Vagina (tissue), 2 donors: ENCODE results near the gene TAOK3. TPM values are rescaled to one million over a fixed set of nuclear protein-coding genes. Genes with fewer than 3 reads are reported as not detected.

Source experiments
- DNase-seq, 2 donors: peaks; one replicate each; pipeline ENCODE4 v3.0.0-alpha.2; 2017; ENCODE audit errors: extremely low spot score in 2 of 2
- H3K27ac ChIP-seq: fragments of 200-600 bp; sonication (generic); one replicate; pipeline ENCODE4 v1.5.1; 2019
- H3K27me3 ChIP-seq: fragments of 200-600 bp; sonication (generic); one replicate; pipeline ENCODE4 v1.5.1; 2019
- H3K36me3 ChIP-seq, 2 donors: fragments of 200-600 bp; sonication (generic); one replicate each; pipeline ENCODE4 v1.5.1; 2017 to 2019
- H3K4me1 ChIP-seq: fragments of 200-600 bp; sonication (generic); one replicate; pipeline ENCODE4 v1.5.1; 2019
- H3K4me3 ChIP-seq, 2 donors: fragments of 200-600 bp; sonication (generic); 1 replicate in 1 of 2; 2 replicates in 1 of 2; pipeline ENCODE4 v1.5.1; 2016 to 2019
- H3K9me3 ChIP-seq: fragments of 200-600 bp; sonication (generic); one replicate; pipeline ENCODE4 v1.5.1; 2019
- POLR2A ChIP-seq, 2 donors: fragments of 450-650 bp; IDR thresholded peaks; one replicate each; pipeline ENCODE4 v1.6.1; 2017; ENCODE audit warnings: antibody characterized with exemption in 2 of 2, mild to moderate bottlenecking in 2 of 2, moderate library complexity in 2 of 2
- POLR2AphosphoS5 ChIP-seq, 2 donors: sonication (generic); formaldehyde crosslinking; IDR thresholded peaks; one replicate each; pipeline ENCODE4 v1.9.0; 2017; ENCODE audit warnings: antibody characterized with exemption in 2 of 2, mild to moderate bottlenecking in 2 of 2, low read depth in 1 of 2; ENCODE audit not compliant: insufficient read depth in 1 of 2
- intact Hi-C: fragments of 100-400 bp; cut with DNase I; formaldehyde crosslinking; loops from one replicate; pipeline ENCODE4 v1.15.1; 2023
- total RNA-seq: library from RNA; depleted of rRNA; stranded (reverse); fragments of >200 nt; gene quantifications from one replicate; pipeline ENCODE4 v1.2.3, GENCODE V29; 2016
- TF ChIP-seq, protein P1 (sequence below), 3 experiments: fragments of 450-650 bp in 2 of 3; fragments of 200-600 bp in 1 of 3; sonication (generic) in 1 of 3; IDR thresholded peaks; one replicate each; pipeline ENCODE4 v1.5.1; 2017 to 2019; ENCODE audit warnings: antibody characterized with exemption in 3 of 3, mild to moderate bottlenecking in 2 of 3, moderate library complexity in 2 of 3

Gene TAOK3
- total RNA-seq, 1 donor from 2014 or later: 41.0 TPM

GRCh38 chr12:118144499-118144898 lies 228.2 kb downstream of the TAOK3 start:
- intact Hi-C loops: no loop called here
- no peak overlapping the region for H3K27ac ChIP-seq
- no peak overlapping the region for H3K4me3 ChIP-seq
- no peaks in the 10 kb centered on the region for H3K27me3 ChIP-seq
- H3K9me3 ChIP-seq: no peaks in the 10 kb centered on the region
- peaks cover 0 to 75% of the 10 kb centered on the region in 2 donors for H3K36me3 ChIP-seq
- TF ChIP-seq POLR2AphosphoS5 (IDR thresholded peaks at IDR 0.05; ENCODE audit: insufficient read depth in 1 of 2, low read depth in 1 of 2): no peak
- TF ChIP-seq POLR2A (IDR thresholded peaks at IDR 0.05): no peak
- TF ChIP-seq, protein P1, sequence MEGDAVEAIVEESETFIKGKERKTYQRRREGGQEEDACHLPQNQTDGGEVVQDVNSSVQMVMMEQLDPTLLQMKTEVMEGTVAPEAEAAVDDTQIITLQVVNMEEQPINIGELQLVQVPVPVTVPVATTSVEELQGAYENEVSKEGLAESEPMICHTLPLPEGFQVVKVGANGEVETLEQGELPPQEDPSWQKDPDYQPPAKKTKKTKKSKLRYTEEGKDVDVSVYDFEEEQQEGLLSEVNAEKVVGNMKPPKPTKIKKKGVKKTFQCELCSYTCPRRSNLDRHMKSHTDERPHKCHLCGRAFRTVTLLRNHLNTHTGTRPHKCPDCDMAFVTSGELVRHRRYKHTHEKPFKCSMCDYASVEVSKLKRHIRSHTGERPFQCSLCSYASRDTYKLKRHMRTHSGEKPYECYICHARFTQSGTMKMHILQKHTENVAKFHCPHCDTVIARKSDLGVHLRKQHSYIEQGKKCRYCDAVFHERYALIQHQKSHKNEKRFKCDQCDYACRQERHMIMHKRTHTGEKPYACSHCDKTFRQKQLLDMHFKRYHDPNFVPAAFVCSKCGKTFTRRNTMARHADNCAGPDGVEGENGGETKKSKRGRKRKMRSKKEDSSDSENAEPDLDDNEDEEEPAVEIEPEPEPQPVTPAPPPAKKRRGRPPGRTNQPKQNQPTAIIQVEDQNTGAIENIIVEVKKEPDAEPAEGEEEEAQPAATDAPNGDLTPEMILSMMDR (IDR thresholded peaks at IDR 0.05): no peak
- DNase-seq: no peak
- peaks cover 2% of the 10 kb centered on the region for H3K4me1 ChIP-seq

DNA sequence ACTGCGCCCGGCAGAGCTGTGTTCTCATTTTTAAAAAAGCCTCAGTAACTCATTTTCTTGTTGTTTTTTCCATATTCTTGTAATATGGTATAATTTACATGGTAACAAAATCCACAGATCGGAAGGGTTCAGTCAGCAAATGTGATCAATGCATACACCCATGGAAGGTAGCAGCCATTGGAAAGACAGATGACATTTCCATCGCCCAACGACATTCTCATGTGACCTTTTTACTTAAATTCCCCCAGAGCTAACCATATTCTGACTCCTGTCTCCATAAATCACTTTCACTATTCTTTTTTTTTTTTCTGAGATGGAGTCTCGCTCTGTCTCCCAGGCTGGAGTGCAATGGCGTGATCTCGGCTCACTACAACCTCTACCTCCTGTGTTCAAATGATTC lies 231.9 kb downstream of the TAOK3 start:
- TF ChIP-seq POLR2A (IDR thresholded peaks at IDR 0.05) (no peak), POLR2AphosphoS5 (IDR thresholded peaks at IDR 0.05; ENCODE audit: insufficient read depth in 1 of 2, low read depth in 1 of 2) (no peak)
- TF ChIP-seq, protein P1 (IDR thresholded peaks at IDR 0.05): no peak
- DNase-seq: no peak
- intact Hi-C loops: no loop called here
- Histone ChIP-seq H3K27ac (no peak overlapping the region), H3K4me1 (peaks cover 31% of the 10 kb centered on the region), H3K27me3 (no peaks in the 10 kb centered on the region), H3K36me3 (peaks cover 0 to 73% of the 10 kb centered on the region in 2 donors), H3K9me3 (no peaks in the 10 kb centered on the region), H3K4me3 (no peak overlapping the region)

DNA sequence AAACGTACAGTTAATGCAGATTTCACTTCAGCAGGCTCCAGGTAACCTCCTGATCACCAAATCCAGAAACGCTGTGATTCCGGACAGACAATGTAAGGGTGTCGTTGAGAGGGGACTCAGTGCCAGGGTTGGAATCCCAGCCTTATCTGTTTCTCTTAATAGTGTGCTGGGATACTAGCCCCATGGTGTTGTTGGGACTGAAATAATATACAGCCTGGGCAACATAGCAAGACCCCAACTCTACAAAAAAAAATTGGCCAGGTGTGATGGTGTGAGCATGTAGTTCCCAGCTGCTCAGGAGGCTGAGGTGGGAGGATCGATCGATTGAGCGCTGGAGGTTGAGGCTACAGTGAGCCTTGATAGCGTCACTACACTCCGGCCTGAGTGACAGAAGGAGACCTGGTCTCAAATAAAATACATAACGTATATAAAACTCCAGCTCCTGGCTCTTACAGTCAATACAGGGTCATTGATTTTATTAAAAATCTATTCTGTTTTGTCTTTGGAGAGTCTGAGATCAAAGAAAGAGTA lies 235.5 kb downstream of the TAOK3 start:
- no peak for DNase-seq
- H3K36me3 ChIP-seq: peaks cover 0 to 40% of the 10 kb centered on the region in 2 donors
- intact Hi-C loops: loop anchor here (5.0 kb wide), 1 partner anchor 240 kb away; the partner anchor contains the start of gene SUDS3
- H3K4me3 ChIP-seq: peak overlapping the region; percentile 77 to 85
- H3K9me3 ChIP-seq: no peaks in the 10 kb centered on the region
- H3K27ac ChIP-seq: peak overlapping the region; percentile 87
- no peak for TF ChIP-seq POLR2A (IDR thresholded peaks at IDR 0.05)
- TF ChIP-seq POLR2AphosphoS5 (IDR thresholded peaks at IDR 0.05; ENCODE audit: insufficient read depth in 1 of 2, low read depth in 1 of 2): no peak
- TF ChIP-seq, protein P1 (IDR thresholded peaks at IDR 0.05): no peak
- no peaks in the 10 kb centered on the region for H3K27me3 ChIP-seq
- H3K4me1 ChIP-seq: peaks cover 39% of the 10 kb centered on the region

DNA sequence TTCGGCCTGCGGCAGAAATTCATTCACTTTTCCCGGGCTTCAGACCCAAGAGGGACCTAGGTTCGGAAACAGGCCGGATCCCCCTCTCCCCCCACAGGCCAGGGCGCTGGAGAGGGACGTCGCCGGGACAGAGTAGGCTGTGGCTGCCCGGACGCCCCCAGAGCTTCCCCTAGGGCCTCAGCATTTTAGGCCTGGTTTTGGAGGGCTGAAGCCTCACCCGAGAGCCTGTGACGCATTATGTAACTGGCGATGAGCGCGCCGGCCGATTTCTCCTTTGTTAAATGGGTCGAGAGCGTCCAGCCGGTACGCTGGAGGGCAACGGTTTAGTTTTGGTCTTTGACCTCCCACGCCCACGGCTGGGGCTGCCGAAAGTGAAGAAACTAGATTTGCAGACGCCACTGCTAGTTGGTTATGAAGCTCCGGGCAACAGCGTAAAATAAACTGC lies 236.1 kb downstream of the TAOK3 start:
- peaks cover 44% of the 10 kb centered on the region for H3K4me1 ChIP-seq
- H3K27ac ChIP-seq: peak overlapping the region; percentile 87
- H3K27me3 ChIP-seq: no peaks in the 10 kb centered on the region
- H3K36me3 ChIP-seq: peaks cover 0 to 33% of the 10 kb centered on the region in 2 donors
- intact Hi-C loops: loop anchor here (5.0 kb wide), 1 partner anchor 241 kb away; the partner anchor contains the start of gene SUDS3
- no peak for TF ChIP-seq POLR2A (IDR thresholded peaks at IDR 0.05)
- no peak for TF ChIP-seq POLR2AphosphoS5 (IDR thresholded peaks at IDR 0.05; ENCODE audit: insufficient read depth in 1 of 2, low read depth in 1 of 2)
- TF ChIP-seq, protein P1 (IDR thresholded peaks at IDR 0.05): no peak
- H3K4me3 ChIP-seq: peak overlapping the region; percentile 77 to 85
- no peak for DNase-seq
- H3K9me3 ChIP-seq: no peaks in the 10 kb centered on the region
